SU-DHL-6 (cell line): ENCODE results near the gene ARHGAP5.

ENCODE experiments used
- H2AFZ ChIP-seq: fragments of 200-600 bp; sonication (generic); 2 replicates; pipeline ENCODE4 v1.6.1; 2014; ENCODE audit warnings: low read depth, mild to moderate bottlenecking, moderate library complexity, mixed read lengths, antibody characterized with exemption, low read length; ENCODE audit not compliant: severe bottlenecking
- H3F3A ChIP-seq: fragments of 200-600 bp; shearing (Covaris generic); 2 replicates; pipeline ENCODE4 v1.6.0; 2016; ENCODE audit warnings: antibody characterized with exemption, mild to moderate bottlenecking; ENCODE audit not compliant: insufficient read depth
- H3K27ac ChIP-seq: fragments of 200-600 bp; sonication (generic); 2 replicates; pipeline ENCODE4 v1.5.1; 2016; ENCODE audit warnings: low read depth, mild to moderate bottlenecking, low read length, moderate library complexity, mixed read lengths
- H3K27me3 ChIP-seq: fragments of 200-600 bp; sonication (generic), shearing (Covaris generic); 2 replicates; pipeline ENCODE4 v1.6.0; 2014; ENCODE audit warnings: mild to moderate bottlenecking, low read length
- H3K36me3 ChIP-seq: fragments of 200-600 bp; sonication (generic); 2 replicates; pipeline ENCODE4 v1.6.1; 2014; ENCODE audit warnings: mild to moderate bottlenecking, low read length, mixed read lengths
- H3K4me2 ChIP-seq: fragments of 300-600, 200-600 bp; shearing (Covaris generic), sonication (generic); 2 replicates; pipeline ENCODE4 v1.6.0; 2014; ENCODE audit warnings: low read length, low read depth, mild to moderate bottlenecking; ENCODE audit not compliant: poor library complexity, severe bottlenecking
- H3K4me3 ChIP-seq: fragments of 200-600 bp; sonication (generic); 2 replicates; pipeline ENCODE4 v1.5.1; 2014; ENCODE audit warnings: antibody characterized with exemption, low read length, mild to moderate bottlenecking, mixed read lengths; ENCODE audit not compliant: insufficient read depth, poor library complexity, severe bottlenecking
- H3K79me2 ChIP-seq: fragments of 200-600 bp; sonication (generic); 2 replicates; pipeline ENCODE4 v1.6.1; 2014; ENCODE audit warnings: mild to moderate bottlenecking, low read length, moderate library complexity; ENCODE audit not compliant: insufficient read depth
- H3K9ac ChIP-seq: fragments of 200-600 bp; sonication (generic); 2 replicates; pipeline ENCODE4 v1.7.0; 2014; ENCODE audit warnings: mild to moderate bottlenecking, low read length
- H3K9me2 ChIP-seq: fragments of 200-600 bp; sonication (generic); replicated peaks from 2 replicates; pipeline ENCODE4 v1.6.1; 2014; ENCODE audit warnings: low read length; ENCODE audit not compliant: insufficient read depth
- H3K9me3 ChIP-seq: fragments of 200-600 bp; sonication (generic); 2 replicates; pipeline ENCODE4 v1.6.1; 2014; ENCODE audit warnings: low read length, mixed read lengths; ENCODE audit not compliant: insufficient read depth
- H4K20me1 ChIP-seq: fragments of 200-600 bp; sonication (generic); 2 replicates; pipeline ENCODE4 v1.6.1; 2014; ENCODE audit warnings: low read depth, mild to moderate bottlenecking, antibody characterized with exemption, low read length, moderate library complexity, mixed read lengths
- CTCF ChIP-seq: fragments of 200-600 bp; sonication (generic); IDR thresholded peaks from one replicate; pipeline ENCODE4 v1.5.1; 2017; ENCODE audit warnings: antibody characterized with exemption, mild to moderate bottlenecking, low read length, moderate library complexity; ENCODE audit not compliant: insufficient read depth, poor library complexity, severe bottlenecking
- EZH2phosphoT487 ChIP-seq: fragments of 200-600 bp; sonication (generic), shearing (Covaris generic); conservative IDR thresholded peaks from 2 replicates; pipeline ENCODE4 v1.6.1; 2018; ENCODE audit warnings: mild to moderate bottlenecking, antibody characterized with exemption, low read length, moderate library complexity, mixed read lengths

The ARHGAP5 gene

GRCh38 chr14:32079264-32079663 is 2.2 kb downstream of the ARHGAP5 start:
- no peak overlapping the region for H3K27ac ChIP-seq
- no peaks in the 10 kb centered on the region for H3K79me2 ChIP-seq
- no peak for TF ChIP-seq EZH2phosphoT487
- TF ChIP-seq CTCF: no peak
- H2AFZ ChIP-seq: no peak overlapping the region
- H3K9me3 ChIP-seq: no peaks in the 10 kb centered on the region
- no peak overlapping the region for H3K4me3 ChIP-seq
- no peaks in the 10 kb centered on the region for H3K27me3 ChIP-seq
- H3K36me3 ChIP-seq: no peaks in the 10 kb centered on the region
- H4K20me1 ChIP-seq: peaks cover 12% of the 10 kb centered on the region
- no peak overlapping the region for H3K9ac ChIP-seq
- H3K9me2 ChIP-seq: no peaks in the 10 kb centered on the region
- H3K4me2 ChIP-seq: no peak overlapping the region
- H3F3A ChIP-seq: peaks cover 15% of the 10 kb centered on the region; the same call in 1 of the 2 replicates

GRCh38 chr14:32080001-32080510 is 3.0 kb downstream of the ARHGAP5 start:
- Histone ChIP-seq H3K79me2 (no peaks in the 10 kb centered on the region), H4K20me1 (peaks cover 12% of the 10 kb centered on the region), H3K9ac (no peak overlapping the region), H3K9me3 (no peaks in the 10 kb centered on the region), H3K9me2 (no peaks in the 10 kb centered on the region), H3K27me3 (no peaks in the 10 kb centered on the region), H3F3A (peaks cover 13% of the 10 kb centered on the region; the same call in 1 of the 2 replicates), H3K4me2 (no peak overlapping the region), H3K36me3 (no peaks in the 10 kb centered on the region), H3K4me3 (no peak overlapping the region), H2AFZ (no peak overlapping the region), H3K27ac (no peak overlapping the region)
- TF ChIP-seq CTCF: no peak
- no peak for TF ChIP-seq EZH2phosphoT487

GRCh38 chr14:32081901-32082300 is 4.8 kb downstream of the ARHGAP5 start:
- TF ChIP-seq CTCF: no peak
- TF ChIP-seq EZH2phosphoT487: no peak
- no peaks in the 10 kb centered on the region for H3K9me3 ChIP-seq
- H3K79me2 ChIP-seq: no peaks in the 10 kb centered on the region
- H3K4me2 ChIP-seq: no peak overlapping the region
- H2AFZ ChIP-seq: no peak overlapping the region
- no peaks in the 10 kb centered on the region for H3K27me3 ChIP-seq
- no peak overlapping the region for H3K27ac ChIP-seq
- no peak overlapping the region for H3K4me3 ChIP-seq
- no peak overlapping the region for H3K9ac ChIP-seq
- H3K36me3 ChIP-seq: no peaks in the 10 kb centered on the region
- no peaks in the 10 kb centered on the region for H3K9me2 ChIP-seq
- peaks cover 12% of the 10 kb centered on the region for H4K20me1 ChIP-seq
- H3F3A ChIP-seq: no peaks in the 10 kb centered on the region
